HUES6 (cell line): ENCODE measurements around the gene ZNF319.

ENCODE experiments used
- H3K27ac ChIP-seq: 2 replicates; pipeline ENCODE4 v1.7.0; 2013; ENCODE audit warnings: low read depth, mild to moderate bottlenecking, low read length, inconsistent platforms
- H3K27me3 ChIP-seq: 2 replicates; pipeline ENCODE4 v1.6.1; 2013; ENCODE audit warnings: low read length; ENCODE audit not compliant: control insufficient read depth, insufficient read depth
- H3K36me3 ChIP-seq: 2 replicates; pipeline ENCODE4 v1.6.1; 2013; ENCODE audit warnings: low read length; ENCODE audit not compliant: control insufficient read depth, insufficient read depth
- H3K4me1 ChIP-seq: 2 replicates; pipeline ENCODE4 v1.6.1; 2013; ENCODE audit warnings: low read length; ENCODE audit not compliant: control insufficient read depth, insufficient read depth
- H3K4me3 ChIP-seq: 2 replicates; pipeline ENCODE4 v1.5.1; 2013; ENCODE audit warnings: low read depth, low read length
- H3K9ac ChIP-seq: one replicate; pipeline ENCODE4 v1.6.1; 2013; ENCODE audit warnings: mild to moderate bottlenecking, low read length
- H3K9me3 ChIP-seq: 2 replicates; pipeline ENCODE4 v1.6.1; 2013; ENCODE audit warnings: low read depth, low read length; ENCODE audit not compliant: control insufficient read depth, insufficient read depth

The ZNF319 gene

DNA sequence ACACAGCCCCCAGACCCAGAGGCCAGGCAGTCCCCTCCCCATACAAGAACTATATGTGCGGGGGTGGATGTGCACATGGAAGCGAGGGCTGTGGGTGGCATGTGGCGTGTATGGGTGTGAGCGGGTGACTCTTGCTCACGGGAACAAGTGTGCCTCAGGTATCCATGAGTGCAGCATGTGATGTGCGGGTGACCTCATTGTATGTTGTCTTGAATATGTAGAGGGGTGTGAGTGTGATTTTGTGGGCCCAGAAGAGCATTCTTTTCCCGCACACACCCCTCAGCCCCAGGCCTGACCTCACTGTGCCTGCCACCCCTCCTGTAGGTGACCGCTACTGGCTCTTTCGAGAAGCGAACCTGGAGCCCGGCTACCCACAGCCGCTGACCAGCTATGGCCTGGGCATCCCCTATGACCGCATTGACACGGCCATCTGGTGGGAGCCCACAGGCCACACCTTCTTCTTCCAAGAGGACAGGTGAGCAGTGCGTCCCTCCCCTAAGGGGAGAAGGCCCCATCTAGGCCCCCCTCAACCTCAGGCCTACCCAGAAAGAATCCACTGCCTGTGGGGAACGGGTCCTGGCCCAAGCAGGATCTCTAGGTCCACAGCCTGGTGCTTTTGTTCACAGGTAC is 42.5 kb upstream of the ZNF319 start:
- Histone ChIP-seq H3K9ac (no peak overlapping the region), H3K4me1 (peaks cover 19% of the 10 kb centered on the region), H3K27ac (no peak overlapping the region), H3K27me3 (no peaks in the 10 kb centered on the region), H3K36me3 (peaks cover 68% of the 10 kb centered on the region), H3K9me3 (no peaks in the 10 kb centered on the region), H3K4me3 (no peak overlapping the region)

DNA sequence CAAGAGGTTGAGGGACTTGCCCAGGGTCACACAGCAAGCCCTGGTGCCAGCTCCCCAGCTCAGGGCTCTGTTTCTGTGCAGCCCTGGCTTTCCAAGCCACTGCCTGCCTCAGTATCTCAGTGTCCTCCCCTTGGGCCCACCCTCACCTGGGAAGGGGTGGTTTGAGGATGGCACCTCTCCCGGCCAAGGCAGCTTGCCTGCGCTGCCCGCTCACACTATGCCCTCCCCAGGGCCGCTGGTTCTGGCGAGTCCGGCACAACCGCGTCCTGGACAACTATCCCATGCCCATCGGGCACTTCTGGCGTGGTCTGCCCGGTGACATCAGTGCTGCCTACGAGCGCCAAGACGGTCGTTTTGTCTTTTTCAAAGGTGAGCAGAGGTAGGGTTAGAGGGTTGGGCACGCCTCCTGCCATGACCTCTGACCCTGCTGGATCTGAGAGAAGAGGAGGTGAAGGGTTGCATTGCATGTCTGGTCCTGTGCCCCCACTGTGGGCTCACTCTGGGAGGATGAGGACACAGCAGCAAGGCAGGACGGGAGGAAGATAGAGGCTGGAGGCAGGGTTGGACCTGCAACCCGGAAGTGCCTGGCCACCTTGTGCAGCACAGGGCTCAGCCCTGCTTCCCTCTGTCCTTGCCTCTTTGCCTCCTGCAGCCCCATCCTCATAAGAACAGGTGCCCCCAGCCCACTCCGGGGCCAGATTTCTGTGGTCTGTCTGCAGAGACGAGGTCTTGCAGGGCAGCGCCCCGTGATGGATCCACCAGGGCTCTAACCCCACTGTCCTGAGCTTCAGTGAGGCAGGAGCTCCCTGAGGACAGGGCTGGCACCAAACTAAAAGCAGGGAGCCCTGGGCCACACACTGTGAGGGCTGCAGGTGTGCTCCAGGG is 41.8 kb upstream of the ZNF319 start:
- Histone ChIP-seq H3K27me3 (no peaks in the 10 kb centered on the region), H3K36me3 (peaks cover 76% of the 10 kb centered on the region), H3K4me3 (no peak overlapping the region), H3K4me1 (peaks cover 11% of the 10 kb centered on the region; the same call in 1 of the 2 replicates), H3K9ac (no peak overlapping the region), H3K9me3 (no peaks in the 10 kb centered on the region), H3K27ac (no peak overlapping the region)

DNA sequence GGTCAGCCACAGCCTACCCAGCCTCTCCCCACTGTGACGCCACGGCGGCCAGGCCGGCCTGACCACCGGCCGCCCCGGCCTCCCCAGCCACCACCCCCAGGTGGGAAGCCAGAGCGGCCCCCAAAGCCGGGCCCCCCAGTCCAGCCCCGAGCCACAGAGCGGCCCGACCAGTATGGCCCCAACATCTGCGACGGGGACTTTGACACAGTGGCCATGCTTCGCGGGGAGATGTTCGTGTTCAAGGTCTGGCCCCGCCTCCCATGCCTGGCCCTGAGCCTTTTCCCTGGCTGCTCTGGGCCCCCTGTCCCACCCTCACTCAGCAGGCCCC is 41.1 kb upstream of the ZNF319 start:
- no peaks in the 10 kb centered on the region for H3K9me3 ChIP-seq
- peaks cover 79% of the 10 kb centered on the region for H3K36me3 ChIP-seq

DNA sequence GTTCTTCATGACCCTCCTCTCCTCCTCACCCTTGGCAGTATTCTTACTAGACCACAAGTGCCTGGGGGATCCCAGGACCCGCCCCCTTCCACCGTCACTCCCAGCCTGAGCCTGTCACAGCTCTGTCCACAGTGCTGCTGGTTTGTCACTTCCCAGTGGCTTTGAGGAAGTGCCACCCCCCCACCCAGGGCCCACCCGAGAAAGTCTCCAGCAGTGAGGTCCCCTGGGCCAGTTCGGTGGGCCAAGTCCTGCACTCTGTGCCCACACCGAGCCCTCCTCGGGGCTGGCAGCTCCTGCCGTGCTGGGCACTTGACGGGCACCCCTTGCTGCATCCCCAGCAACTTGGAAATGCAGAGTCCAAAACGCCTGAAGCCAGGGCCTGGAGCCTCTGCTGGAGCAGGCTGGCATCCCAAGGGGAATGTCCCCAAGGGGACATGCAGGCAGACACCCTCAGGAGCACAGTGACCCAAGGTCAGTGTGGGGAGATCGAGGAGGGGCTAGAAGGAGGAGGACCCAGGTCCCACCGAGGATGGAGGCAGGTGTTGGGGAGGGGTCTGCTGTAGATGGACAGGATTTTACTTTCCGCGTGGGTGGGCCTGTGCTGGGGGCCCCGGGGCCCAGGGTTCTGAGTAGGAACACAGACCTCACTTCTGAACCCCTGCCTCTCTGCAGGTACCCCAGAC is 40.6 kb upstream of the ZNF319 start:
- Histone ChIP-seq H3K27ac (no peak overlapping the region), H3K4me1 (no peaks in the 10 kb centered on the region), H3K27me3 (no peaks in the 10 kb centered on the region), H3K9ac (no peak overlapping the region), H3K36me3 (peaks cover 76% of the 10 kb centered on the region), H3K4me3 (no peak overlapping the region), H3K9me3 (no peaks in the 10 kb centered on the region)

More for the DNA sequence above, 41.1 kb upstream of the ZNF319 start:
- Histone ChIP-seq H3K4me3 (no peak overlapping the region), H3K4me1 (peaks cover 5% of the 10 kb centered on the region; the same call in 1 of the 2 replicates), H3K9ac (no peak overlapping the region), H3K27ac (no peak overlapping the region), H3K27me3 (no peaks in the 10 kb centered on the region)

DNA sequence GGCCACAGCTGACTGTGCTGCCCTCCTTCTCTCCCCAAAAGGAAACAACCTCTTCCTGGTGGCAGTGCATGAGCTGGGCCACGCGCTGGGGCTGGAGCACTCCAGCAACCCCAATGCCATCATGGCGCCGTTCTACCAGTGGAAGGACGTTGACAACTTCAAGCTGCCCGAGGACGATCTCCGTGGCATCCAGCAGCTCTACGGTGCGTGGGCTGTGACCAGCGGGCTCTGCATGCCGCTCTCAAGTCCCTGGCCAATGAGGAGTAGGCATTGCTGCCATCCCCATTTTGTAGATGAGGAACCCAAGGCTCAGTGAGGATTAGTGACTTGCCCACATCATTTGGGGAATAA is 40.0 kb upstream of the ZNF319 start:
- Histone ChIP-seq H3K9ac (no peak overlapping the region), H3K27ac (no peak overlapping the region), H3K27me3 (no peaks in the 10 kb centered on the region), H3K9me3 (no peaks in the 10 kb centered on the region), H3K4me1 (no peaks in the 10 kb centered on the region), H3K36me3 (peaks cover 75% of the 10 kb centered on the region), H3K4me3 (no peak overlapping the region)

DNA sequence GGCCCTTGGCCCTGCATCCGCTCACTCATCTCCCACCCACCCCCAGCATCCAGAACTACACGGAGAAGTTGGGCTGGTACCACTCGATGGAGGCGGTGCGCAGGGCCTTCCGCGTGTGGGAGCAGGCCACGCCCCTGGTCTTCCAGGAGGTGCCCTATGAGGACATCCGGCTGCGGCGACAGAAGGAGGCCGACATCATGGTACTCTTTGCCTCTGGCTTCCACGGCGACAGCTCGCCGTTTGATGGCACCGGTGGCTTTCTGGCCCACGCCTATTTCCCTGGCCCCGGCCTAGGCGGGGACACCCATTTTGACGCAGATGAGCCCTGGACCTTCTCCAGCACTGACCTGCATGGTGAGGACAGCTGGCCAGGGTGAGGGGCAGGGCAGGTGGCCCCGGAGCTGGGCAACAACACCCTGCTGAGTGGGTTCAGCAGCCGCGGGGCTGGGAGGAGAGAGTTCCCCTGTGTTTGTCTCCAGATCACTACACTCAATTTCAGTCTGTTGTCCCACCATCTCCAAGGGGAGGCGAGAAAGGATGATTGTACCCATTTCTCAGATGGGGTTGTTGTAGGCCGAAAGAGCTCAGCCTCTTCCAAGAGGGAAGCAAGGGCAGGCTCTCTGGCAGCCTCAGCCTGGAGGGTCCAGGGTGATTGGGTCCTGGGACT is 39.5 kb upstream of the ZNF319 start:
- no peaks in the 10 kb centered on the region for H3K27me3 ChIP-seq
- no peak overlapping the region for H3K27ac ChIP-seq
- H3K4me3 ChIP-seq, result no peak overlapping the region
- H3K9ac ChIP-seq, result no peak overlapping the region
- H3K4me1 ChIP-seq, result no peaks in the 10 kb centered on the region; the same call in 1 of the 2 replicates
- H3K9me3 ChIP-seq, result no peaks in the 10 kb centered on the region
- peaks cover 75% of the 10 kb centered on the region for H3K36me3 ChIP-seq

DNA sequence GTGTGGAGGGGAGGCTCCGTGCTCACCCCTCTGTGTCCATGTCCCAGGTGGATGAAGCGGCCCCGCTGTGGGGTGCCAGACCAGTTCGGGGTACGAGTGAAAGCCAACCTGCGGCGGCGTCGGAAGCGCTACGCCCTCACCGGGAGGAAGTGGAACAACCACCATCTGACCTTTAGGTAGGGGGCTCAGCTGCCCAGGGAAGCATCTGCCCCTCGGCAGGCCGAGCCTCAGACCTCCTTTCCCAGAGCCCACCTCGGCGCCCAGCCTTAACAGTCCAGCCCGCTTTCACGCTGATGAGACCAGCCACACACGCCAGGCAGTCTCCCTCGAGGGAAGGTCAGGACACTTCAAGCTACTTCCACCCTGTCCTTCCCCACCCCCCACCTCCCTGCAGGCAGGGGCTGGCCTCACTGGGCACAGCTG is 37.8 kb upstream of the ZNF319 start:
- Histone ChIP-seq H3K4me3 (no peak overlapping the region), H3K9me3 (no peaks in the 10 kb centered on the region), H3K4me1 (peaks cover 2% of the 10 kb centered on the region; the same call in 1 of the 2 replicates), H3K27ac (no peak overlapping the region), H3K36me3 (peaks cover 60% of the 10 kb centered on the region), H3K9ac (no peak overlapping the region), H3K27me3 (no peaks in the 10 kb centered on the region)

DNA sequence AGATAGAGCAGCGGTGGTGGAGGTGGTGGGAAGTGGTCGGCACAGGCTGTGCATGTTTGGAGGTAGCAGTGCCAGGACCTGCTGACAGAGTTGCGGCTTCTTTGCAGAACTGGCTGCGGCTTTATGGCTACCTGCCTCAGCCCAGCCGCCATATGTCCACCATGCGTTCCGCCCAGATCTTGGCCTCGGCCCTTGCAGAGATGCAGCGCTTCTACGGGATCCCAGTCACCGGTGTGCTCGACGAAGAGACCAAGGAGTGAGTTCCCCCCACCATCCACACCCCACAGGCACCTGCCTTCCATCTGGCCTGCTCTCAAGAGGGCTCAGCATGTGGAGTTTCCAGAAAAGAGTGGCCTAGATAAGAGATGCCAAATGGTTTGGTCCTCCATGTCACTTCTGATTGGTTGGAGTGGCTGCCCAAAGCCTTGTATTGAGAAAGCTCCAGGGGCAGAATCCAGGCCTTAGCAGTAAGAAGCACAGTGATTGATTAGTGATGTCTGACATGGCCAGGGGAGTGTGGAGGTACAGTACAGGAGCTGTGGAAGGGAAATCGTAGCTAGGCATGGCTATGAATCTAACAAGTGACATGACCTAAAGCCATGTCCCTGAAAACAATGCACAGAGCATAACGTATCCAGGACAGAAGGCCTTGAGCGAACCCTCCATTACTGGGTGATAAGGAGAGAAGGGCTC is 37.0 kb upstream of the ZNF319 start:
- Histone ChIP-seq H3K4me1 (peaks cover 6% of the 10 kb centered on the region; the same call in 1 of the 2 replicates), H3K27me3 (no peaks in the 10 kb centered on the region), H3K9ac (no peak overlapping the region), H3K36me3 (peaks cover 52% of the 10 kb centered on the region), H3K9me3 (no peaks in the 10 kb centered on the region), H3K27ac (no peak overlapping the region), H3K4me3 (no peak overlapping the region)

DNA sequence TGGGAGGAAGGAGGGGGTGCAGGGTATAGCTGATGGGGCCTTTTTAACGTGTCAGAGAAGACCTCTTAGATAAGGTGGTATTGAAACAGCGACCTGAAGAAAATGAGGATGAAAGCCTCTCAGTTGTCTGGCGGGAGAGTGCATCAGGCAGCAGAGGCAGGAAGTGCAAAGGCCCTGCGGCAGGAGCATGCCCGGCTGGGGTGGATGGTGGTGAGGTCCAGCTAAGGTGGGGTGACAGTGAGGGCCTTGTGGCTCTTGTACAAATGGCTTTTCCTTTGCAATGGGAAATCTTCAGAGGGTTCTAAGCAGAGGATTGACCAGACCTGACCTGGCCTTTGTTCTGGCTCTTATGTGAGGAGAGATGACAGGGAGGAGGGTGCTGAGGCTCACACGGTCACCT is 36.5 kb upstream of the ZNF319 start:
- H3K9ac ChIP-seq, result no peak overlapping the region
- H3K4me1 ChIP-seq, result peaks cover 12% of the 10 kb centered on the region; the same call in 1 of the 2 replicates
- no peak overlapping the region for H3K27ac ChIP-seq
- peaks cover 47% of the 10 kb centered on the region for H3K36me3 ChIP-seq
- H3K4me3 ChIP-seq, result no peak overlapping the region
- no peaks in the 10 kb centered on the region for H3K27me3 ChIP-seq
- H3K9me3 ChIP-seq, result no peaks in the 10 kb centered on the region

DNA sequence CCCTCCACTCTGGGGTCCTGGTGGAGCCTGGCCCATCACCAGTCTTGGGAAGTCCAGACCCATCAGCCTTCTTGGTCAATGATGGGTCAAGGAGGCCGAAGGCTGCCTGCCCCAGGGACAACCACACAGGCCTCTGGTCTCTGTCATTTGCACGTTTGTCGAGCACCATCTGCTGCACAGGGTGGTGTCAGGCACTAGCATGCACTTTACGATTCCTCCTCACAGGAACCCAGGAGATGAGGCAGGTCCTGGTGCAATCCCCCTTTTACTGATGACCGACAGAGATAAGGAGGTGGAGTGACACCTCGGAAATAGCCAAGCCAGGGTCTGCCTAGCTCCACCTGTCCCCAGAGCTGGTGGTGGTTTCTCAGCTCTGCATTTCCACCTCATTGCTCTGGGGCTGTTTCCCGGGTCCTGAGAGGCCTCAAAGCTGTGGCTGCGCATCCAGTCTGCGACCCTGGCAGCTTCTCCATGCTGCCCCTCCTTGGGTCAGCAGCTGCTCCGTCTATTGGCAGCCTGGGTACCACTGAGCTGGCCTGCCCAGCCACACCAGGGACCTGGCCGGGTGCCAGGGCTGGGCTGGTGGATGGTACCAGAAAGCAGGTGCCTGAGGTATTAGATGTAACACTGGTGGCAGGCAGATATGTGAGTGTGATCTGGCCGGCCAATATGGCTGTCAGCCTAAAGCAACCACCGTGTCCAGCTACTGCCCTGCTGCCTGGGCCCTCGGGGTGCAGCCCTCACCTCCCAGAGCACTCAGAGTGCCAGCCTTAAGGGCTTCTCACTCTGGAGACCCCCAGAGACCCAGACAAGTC is 35.1 kb upstream of the ZNF319 start:
- peaks cover 38% of the 10 kb centered on the region for H3K36me3 ChIP-seq
- H3K4me1 ChIP-seq, result peaks cover 13% of the 10 kb centered on the region; the same call in 1 of the 2 replicates
- no peaks in the 10 kb centered on the region for H3K27me3 ChIP-seq
- H3K9me3 ChIP-seq, result no peaks in the 10 kb centered on the region
- H3K4me3 ChIP-seq, result no peak overlapping the region
- H3K9ac ChIP-seq, result no peak overlapping the region
- no peak overlapping the region for H3K27ac ChIP-seq
